GM21447 (cell line): ENCODE measurements around the gene TIMMDC1.
"Not testable (repeated sequence)": the region's sequence is repeated elsewhere in the genome, so short reads cannot be mapped to it uniquely, and the experiment has no call there.

ENCODE experiments used
- ATAC-seq: cut with Tn5 transposase; IDR thresholded peaks from one replicate; pipeline ENCODE4 v1.9.1; 2021; ENCODE audit not compliant: unreplicated experiment

Gene TIMMDC1

GRCh38 chr3:119508172-119508845 is 10.0 kb downstream of the TIMMDC1 start:
- peak; percentile 67 for ATAC-seq

- no peak for ATAC-seq
These were observed 12.3 kb downstream of the TIMMDC1 start for GRCh38 chr3:119510690-119511089.

GRCh38 chr3:119514637-119515036 is 16.3 kb downstream of the TIMMDC1 start:
- no peak for ATAC-seq

- no peak for ATAC-seq
These were observed 18.8 kb downstream of the TIMMDC1 start for GRCh38 chr3:119517112-119517511.

GRCh38 chr3:119518026-119518425 is 19.7 kb downstream of the TIMMDC1 start:
- ATAC-seq: no peak

GRCh38 chr3:119524931-119525662 is 26.8 kb downstream of the TIMMDC1 start:
- no peak for ATAC-seq

GRCh38 chr3:119527714-119528113 is 29.4 kb downstream of the TIMMDC1 start:
- ATAC-seq: no peak

GRCh38 chr3:119529883-119530282 is 31.5 kb downstream of the TIMMDC1 start:
- ATAC-seq: no peak

- ATAC-seq: no peak
These were observed 32.1 kb downstream of the TIMMDC1 start for GRCh38 chr3:119530456-119530855.

- no peak for ATAC-seq
These were observed 32.8 kb downstream of the TIMMDC1 start for GRCh38 chr3:119531151-119531550.

GRCh38 chr3:119534296-119534695 is 35.9 kb downstream of the TIMMDC1 start:
- no peak for ATAC-seq

- no peak for ATAC-seq
These were observed 38.4 kb downstream of the TIMMDC1 start for GRCh38 chr3:119536757-119537156.

- no peak for ATAC-seq
These were observed 40.4 kb downstream of the TIMMDC1 start for GRCh38 chr3:119538772-119539171.

GRCh38 chr3:119541547-119541946 is 43.2 kb downstream of the TIMMDC1 start:
- no peak for ATAC-seq

GRCh38 chr3:119542168-119542767 is 43.9 kb downstream of the TIMMDC1 start:
- peak; percentile 42 for ATAC-seq

- no peak for ATAC-seq
These were observed 44.8 kb downstream of the TIMMDC1 start for GRCh38 chr3:119543147-119543546.

- no peak for ATAC-seq
These were observed 48.9 kb downstream of the TIMMDC1 start for GRCh38 chr3:119547227-119547626.

- ATAC-seq: no peak
These were observed 50.0 kb downstream of the TIMMDC1 start for GRCh38 chr3:119548341-119548740.

- ATAC-seq: peak; percentile 36
These were observed 52.0 kb downstream of the TIMMDC1 start for GRCh38 chr3:119550192-119550910.

GRCh38 chr3:119551598-119551997 is 53.3 kb downstream of the TIMMDC1 start:
- no peak for ATAC-seq

- not testable (repeated sequence) for ATAC-seq
These were observed 54.6 kb downstream of the TIMMDC1 start for GRCh38 chr3:119552928-119553327.
